HFFc6 (cell line): Measurements from ENCODE around the gene AGPAT1. TPM values are rescaled to one million over a fixed set of nuclear protein-coding genes. Genes with fewer than 3 reads are reported as not detected.

Source experiments
- DNase-seq: peaks from one replicate; pipeline ENCODE4 v3.0.0-alpha.2; 2018
- H3K27ac Mint-ChIP-seq: 2 replicates; pipeline ENCODE4 v1.8.0; 2020; ENCODE audit warnings: mild to moderate bottlenecking, mixed read lengths
- H3K27me3 Mint-ChIP-seq: 2 replicates; pipeline ENCODE4 v1.8.0; 2021; ENCODE audit warnings: mild to moderate bottlenecking, moderate library complexity, mixed read lengths; ENCODE audit not compliant: insufficient read depth
- H3K36me3 Mint-ChIP-seq: 2 replicates; pipeline ENCODE4 v1.8.0; 2021; ENCODE audit warnings: low read depth, mixed read lengths
- H3K4me1 Mint-ChIP-seq: 2 replicates; pipeline ENCODE4 v1.8.0; 2020; ENCODE audit warnings: low read depth, mixed read lengths
- H3K4me3 Mint-ChIP-seq: 2 replicates; pipeline ENCODE4 v1.8.0; 2020; ENCODE audit warnings: mild to moderate bottlenecking, moderate library complexity, mixed read lengths
- H3K9me3 Mint-ChIP-seq: 2 replicates; pipeline ENCODE4 v1.8.0; 2020; ENCODE audit warnings: mild to moderate bottlenecking, mixed read lengths
- CTCF ChIP-seq: fragments of 200-600 bp; sonication (generic); IDR thresholded peaks from 2 replicates; pipeline ENCODE4 v1.5.0; 2021; ENCODE audit warnings: antibody characterized with exemption, mild to moderate bottlenecking
- total RNA-seq, 6 experiments: library from RNA; stranded (reverse); fragmentation: NEBNext Ultra II Directional; extraction: Animal tissue kit (Norgen Biotek cat#: 25700); gene quantifications; 2 replicates in 1 of 6; 3 replicates in 5 of 6; pipeline ENCODE4 v1.2.3, GENCODE V29; 2021

Gene AGPAT1
- total RNA-seq, 6 experiments from 2014 or later = 88.8 to 114 (median 104) TPM

- peak; percentile 76 for TF ChIP-seq CTCF
- Mint-ChIP-seq H3K4me1 (peaks cover 43% of the 10 kb centered on the region), H3K27ac (peak overlapping the region; percentile 97), H3K36me3 (peaks cover 16% of the 10 kb centered on the region), H3K27me3 (peaks cover 2% of the 10 kb centered on the region), H3K4me3 (peak overlapping the region; percentile 100), H3K9me3 (no peaks in the 10 kb centered on the region)
- peak; percentile 61 for DNase-seq
Measured at GRCh38 chr6:32154514-32155161, 21.2 kb downstream of the AGPAT1 start.

GRCh38 chr6:32153564-32154513 is 22.0 kb downstream of the AGPAT1 start, which contains the start of gene PPT2:
Gene PPT2, plus strand, starts transcription at chr6:32154141. Its CDS starts 454 bp downstream, at chr6:32154595.
- H3K27ac Mint-ChIP-seq = peak within 1 kb of the TSS; percentile 97
- H3K36me3 Mint-ChIP-seq = peaks cover 18% of the 10 kb centered on the region
- peaks cover 43% of the 10 kb centered on the region for H3K4me1 Mint-ChIP-seq
- no peaks in the 10 kb centered on the region for H3K9me3 Mint-ChIP-seq
- DNase-seq = peak; percentile 85
- peak; percentile 57 for TF ChIP-seq CTCF
- peak within 1 kb of the TSS; percentile 100 for H3K4me3 Mint-ChIP-seq
- H3K27me3 Mint-ChIP-seq = peaks cover 2% of the 10 kb centered on the region

- no peak for TF ChIP-seq CTCF
- Mint-ChIP-seq H3K4me1 (peaks cover 43% of the 10 kb centered on the region), H3K9me3 (no peaks in the 10 kb centered on the region), H3K27ac (peak overlapping the region; percentile 97), H3K4me3 (peak overlapping the region; percentile 100), H3K27me3 (peaks cover 4% of the 10 kb centered on the region), H3K36me3 (peaks cover 20% of the 10 kb centered on the region)
- DNase-seq = peak; percentile 46
Measured at GRCh38 chr6:32152769-32153563, 22.9 kb downstream of the AGPAT1 start.

GRCh38 chr6:32151863-32152768 is 23.8 kb downstream of the AGPAT1 start, which contains the start of gene PRRT1:
Gene PRRT1, minus strand, starts transcription at chr6:32151939. Its CDS starts 112 bp downstream, at chr6:32151827.
- H3K4me1 Mint-ChIP-seq = peaks cover 43% of the 10 kb centered on the region
- TF ChIP-seq CTCF = no peak
- peaks cover 5% of the 10 kb centered on the region for H3K27me3 Mint-ChIP-seq
- H3K4me3 Mint-ChIP-seq = peak within 1 kb of the TSS; percentile 100
- H3K9me3 Mint-ChIP-seq = no peaks in the 10 kb centered on the region
- peak within 1 kb of the TSS; percentile 97 for H3K27ac Mint-ChIP-seq
- DNase-seq = no peak
- peaks cover 13% of the 10 kb centered on the region; the same call in 1 of the 2 replicates for H3K36me3 Mint-ChIP-seq
